Upper lobe of right lung (tissue), 1 donor: ENCODE results near the gene RNF150. TPM values are rescaled to one million over a fixed set of nuclear protein-coding genes. Genes with fewer than 3 reads are reported as not detected.
"Not testable (repeated sequence)": the region's sequence is repeated elsewhere in the genome, so short reads cannot be mapped to it uniquely, and the experiment has no call there.

ENCODE experiments used
- ATAC-seq: fragments of 200-7000 bp; cut with Tn5 transposase; one replicate; pipeline ENCODE4 v1.9.1; 2020; ENCODE audit warnings: mild to moderate bottlenecking, moderate library complexity
- DNase-seq: peaks from one replicate; pipeline ENCODE4 v3.0.0-alpha.2; 2020
- H3K27ac ChIP-seq: fragments of 200-600 bp; one replicate; pipeline ENCODE4 v1.8.0; 2022
- H3K27me3 ChIP-seq: fragments of 200-600 bp; one replicate; pipeline ENCODE4 v1.8.0; 2022; ENCODE audit warnings: mild to moderate bottlenecking
- H3K36me3 ChIP-seq: fragments of 200-600 bp; one replicate; pipeline ENCODE4 v1.8.0; 2022
- H3K4me1 ChIP-seq: fragments of 200-600 bp; one replicate; pipeline ENCODE4 v1.8.0; 2022
- H3K4me3 ChIP-seq: fragments of 200-600 bp; one replicate; pipeline ENCODE4 v1.8.0; 2022; ENCODE audit warnings: mild to moderate bottlenecking
- H3K9me3 ChIP-seq: fragments of 200-600 bp; one replicate; pipeline ENCODE4 v1.8.0; 2022
- CTCF ChIP-seq: fragments of 200-600 bp; IDR thresholded peaks from one replicate; pipeline ENCODE4 v1.8.0; 2022; ENCODE audit warnings: antibody characterized with exemption
- intact Hi-C: fragments of 100-400 bp; cut with DNase I; formaldehyde crosslinking; loops from one replicate; pipeline ENCODE4 v1.11.0; 2022
- total RNA-seq: library from RNA; stranded (reverse); fragmentation: NEBNext Ultra II Directional; extraction: Animal tissue kit (Norgen Biotek cat#: 25700); gene quantifications from one replicate; pipeline ENCODE4 v1.2.1, GENCODE V29; 2021
- donor health status: DM: no; HTN: yes; CAD: no; lungs with severe emphysema.

RNF150 gene
- total RNA-seq, 1 donor from 2014 or later: 2.4 TPM

- no peaks in the 10 kb centered on the region for H3K27me3 ChIP-seq
- intact Hi-C loops: no loop called here
- H3K4me3 ChIP-seq: no peak overlapping the region
Observed at GRCh38 chr4:141058591-141059512, 74.4 kb downstream of the RNF150 start.

DNA sequence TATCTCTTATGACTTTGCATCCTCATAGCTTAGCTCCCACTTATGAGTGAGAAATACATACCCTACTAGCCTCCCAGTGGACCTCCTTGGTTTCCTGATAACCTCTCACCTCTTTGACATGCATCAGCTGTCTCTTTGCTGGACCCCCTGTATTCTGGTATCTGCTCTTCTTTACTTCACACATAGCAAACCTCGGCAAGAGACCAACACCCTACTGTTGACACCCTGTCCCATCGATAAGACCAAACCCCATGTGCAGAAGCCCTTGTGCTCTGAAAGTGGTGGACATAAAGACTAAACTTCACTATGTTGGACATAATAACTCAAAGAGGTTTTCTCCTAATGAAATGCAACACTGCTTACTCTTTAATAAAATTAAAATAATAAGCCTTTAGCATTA, 75.7 kb downstream of the RNF150 start:
- Histone ChIP-seq H3K4me3 (no peak overlapping the region), H3K27ac (no peak overlapping the region), H3K27me3 (no peaks in the 10 kb centered on the region), H3K9me3 (no peaks in the 10 kb centered on the region), H3K4me1 (no peaks in the 10 kb centered on the region), H3K36me3 (no peaks in the 10 kb centered on the region)
- DNase-seq (no peak), ATAC-seq (no peak)
- no peak for TF ChIP-seq CTCF
- intact Hi-C loops: no loop called here

More at GRCh38 chr4:141058591-141059512, 74.4 kb downstream of the RNF150 start:
- ATAC-seq (no peak), DNase-seq (no peak)
- no peaks in the 10 kb centered on the region for H3K9me3 ChIP-seq
- TF ChIP-seq CTCF: no peak
- H3K27ac ChIP-seq: no peak overlapping the region
- no peaks in the 10 kb centered on the region for H3K4me1 ChIP-seq
- H3K36me3 ChIP-seq: no peaks in the 10 kb centered on the region

DNA sequence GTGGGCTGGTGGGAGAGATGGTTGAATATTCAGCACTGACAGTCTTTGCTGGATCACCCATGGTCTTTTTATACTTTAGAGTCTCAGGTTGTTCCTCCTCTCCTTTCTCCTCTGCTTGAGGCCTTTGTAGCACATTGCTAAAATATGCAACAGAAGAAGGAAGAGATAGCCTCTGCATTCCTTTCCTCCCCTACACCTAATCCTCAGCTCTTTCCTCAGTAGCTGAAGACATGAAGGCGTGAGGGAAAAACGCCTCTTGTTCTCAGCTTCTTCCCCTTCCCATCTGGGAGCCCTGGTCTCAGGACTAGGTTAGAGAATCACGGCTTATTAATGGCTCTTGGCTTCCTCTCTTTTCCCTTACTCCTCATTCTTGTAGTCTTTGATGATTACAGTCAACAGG, 76.8 kb downstream of the RNF150 start:
- no peak overlapping the region for H3K27ac ChIP-seq
- H3K4me1 ChIP-seq: no peaks in the 10 kb centered on the region
- H3K36me3 ChIP-seq: no peaks in the 10 kb centered on the region
- intact Hi-C loops: no loop called here
- no peak overlapping the region for H3K4me3 ChIP-seq
- no peak for DNase-seq
- TF ChIP-seq CTCF: no peak
- no peaks in the 10 kb centered on the region for H3K9me3 ChIP-seq
- H3K27me3 ChIP-seq: no peaks in the 10 kb centered on the region
- ATAC-seq: no peak

- no peaks in the 10 kb centered on the region for H3K9me3 ChIP-seq
- H3K4me1 ChIP-seq: no peaks in the 10 kb centered on the region
- no peak for TF ChIP-seq CTCF
- H3K27ac ChIP-seq: no peak overlapping the region
- ATAC-seq (no peak), DNase-seq (no peak)
- intact Hi-C loops: no loop called here
- H3K27me3 ChIP-seq: no peaks in the 10 kb centered on the region
- H3K36me3 ChIP-seq: no peaks in the 10 kb centered on the region
- H3K4me3 ChIP-seq: no peak overlapping the region
Observed at GRCh38 chr4:141054446-141054845, 78.8 kb downstream of the RNF150 start.

DNA sequence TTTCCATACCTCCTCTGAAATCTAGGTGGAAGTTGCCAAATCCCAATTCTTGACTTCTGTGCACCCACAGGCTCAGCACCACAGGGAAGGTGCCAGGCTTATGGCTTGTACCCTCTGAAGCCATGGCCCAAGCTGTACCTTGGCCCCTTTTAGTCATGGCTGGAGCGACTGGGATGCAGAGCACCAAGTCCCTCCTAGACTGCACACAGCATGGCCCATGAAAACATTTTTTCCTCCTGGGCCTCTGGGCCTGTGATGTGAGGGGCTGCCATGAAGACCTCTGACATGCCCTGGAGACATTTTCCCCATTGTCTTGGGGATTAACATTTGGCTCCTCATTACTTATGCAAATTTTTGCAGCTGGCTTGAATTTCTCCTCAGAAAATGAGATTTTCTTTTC, 82.3 kb downstream of the RNF150 start:
- DNase-seq, H3K27ac ChIP-seq, H3K36me3 ChIP-seq, ATAC-seq, H3K4me3 ChIP-seq, H3K9me3 ChIP-seq, H3K4me1 ChIP-seq, H3K27me3 ChIP-seq, intact Hi-C loops: not testable (repeated sequence)

DNA sequence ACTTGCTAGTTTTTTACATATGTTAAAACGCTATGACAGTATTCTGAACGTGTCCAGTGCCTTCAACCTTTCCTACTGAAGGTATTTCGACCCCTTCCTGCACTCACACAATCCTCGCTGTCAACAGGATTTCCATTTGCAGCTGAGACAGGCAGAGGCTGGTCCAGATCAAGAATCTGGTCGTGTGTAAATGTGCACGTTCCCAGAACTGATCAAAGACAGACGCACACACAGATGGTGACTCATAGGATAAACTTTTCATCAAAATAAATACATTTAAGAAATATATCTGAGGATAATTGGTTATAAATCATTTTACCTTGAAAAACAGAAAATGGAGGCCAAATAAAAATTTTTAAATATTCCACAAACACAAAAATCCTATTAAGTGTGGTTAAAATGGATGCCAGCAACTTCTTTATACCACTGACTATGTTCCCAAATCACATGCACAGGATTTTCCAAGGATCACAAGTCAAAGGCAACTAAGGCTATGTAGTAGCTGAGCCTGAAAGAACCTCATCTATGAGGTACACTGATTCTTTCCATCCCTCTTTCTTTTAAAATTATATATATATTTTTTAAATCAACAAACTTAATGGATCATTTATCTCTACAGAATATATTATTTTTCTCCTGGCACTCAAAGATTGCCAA, 85.9 kb downstream of the RNF150 start:
- H3K27ac ChIP-seq: no peak overlapping the region
- intact Hi-C loops: no loop called here
- H3K4me1 ChIP-seq: no peaks in the 10 kb centered on the region
- no peaks in the 10 kb centered on the region for H3K36me3 ChIP-seq
- no peaks in the 10 kb centered on the region for H3K27me3 ChIP-seq
- no peak for ATAC-seq
- DNase-seq: no peak
- no peaks in the 10 kb centered on the region for H3K9me3 ChIP-seq
- no peak overlapping the region for H3K4me3 ChIP-seq
- TF ChIP-seq CTCF: no peak
